ENCODE measurements around the gene FGF11. TPM values are rescaled to one million over a fixed set of nuclear protein-coding genes. Genes with fewer than 3 reads are reported as not detected.

FGF11 gene
- polyA plus RNA-seq, 1 of the 3 experiments (the other 2 are of a cell fraction): 1.9 TPM

DNA sequence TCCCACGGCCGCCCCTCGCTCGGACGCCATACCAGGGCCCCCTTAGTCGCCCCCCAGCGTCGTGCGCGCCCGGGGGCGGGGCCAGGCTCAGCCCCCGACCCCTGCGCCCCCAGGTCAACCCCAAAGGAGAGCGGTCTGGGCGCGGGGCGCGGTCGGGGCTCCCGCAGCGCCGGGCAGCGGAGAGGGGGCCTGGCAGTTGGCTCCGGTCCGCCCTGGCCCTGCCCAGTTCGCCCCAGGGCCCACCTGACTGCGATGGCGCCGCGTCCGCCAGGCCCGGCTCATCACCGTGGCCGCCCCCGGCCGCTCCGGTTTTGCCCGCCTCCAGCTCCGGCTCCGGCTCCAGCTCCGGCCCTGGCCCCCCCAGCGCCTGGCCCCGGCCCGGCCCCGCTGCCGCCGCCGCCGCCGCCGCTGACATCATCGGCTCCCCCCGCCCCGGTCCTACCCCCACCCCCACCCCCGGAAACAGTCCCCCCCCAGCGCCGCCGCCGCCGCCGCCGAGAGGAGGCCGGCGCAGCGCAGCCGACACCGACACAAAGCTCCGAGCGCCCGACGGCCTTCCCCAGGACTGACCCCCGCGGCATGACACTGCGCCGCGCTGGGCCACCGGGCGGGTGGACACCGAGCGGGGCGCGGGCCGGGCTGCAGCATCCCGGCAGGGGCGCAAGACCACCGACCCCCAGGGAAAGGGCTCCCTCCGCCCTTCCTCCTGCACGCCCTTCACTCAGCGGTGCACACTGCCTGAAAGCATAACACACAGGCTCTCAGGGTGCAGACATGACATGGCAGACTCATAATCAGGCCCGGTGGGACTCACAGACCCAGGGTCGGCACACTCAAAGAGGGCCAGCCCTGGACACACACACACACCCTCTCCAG is 40.1 kb downstream of the FGF11 start, which contains the start of gene ZBTB4:
ZBTB4 (minus strand) TSS at position 419 of the 876 bp plus-strand sequence. CDS start 12,830 bp downstream, outside the sequence.
- Histone ChIP-seq H3K9ac (peak within 1 kb of the TSS; percentile 97), H3F3A (replicated peaks; ENCODE audit: insufficient read depth) (peaks cover 22% of the 10 kb centered on the region), H2AFZ (ENCODE audit: low read depth) (peak within 1 kb of the TSS; percentile 74), H3K4me3 (ENCODE audit: low read depth in 2 of 2, low read length in 1 of 2) (peak within 1 kb of the TSS; percentile 72 to 77), H3K27ac (ENCODE audit: low read depth in 2 of 2, low read length in 1 of 2) (peak within 1 kb of the TSS; percentile 81 to 90), H3K79me2 (ENCODE audit: insufficient read depth) (peaks cover 82% of the 10 kb centered on the region), H3K4me1 (ENCODE audit: control insufficient read depth in 1 of 2, insufficient read depth in 2 of 2, low read depth in 1 of 2, low read length in 1 of 2) (peaks cover 26 to 32% of the 10 kb centered on the region in 2 experiments; a peak in 2 of 4 replicates), H3K36me3 (replicated peaks in 1 of 2; ENCODE audit: control insufficient read depth in 1 of 2, insufficient read depth in 2 of 2, low read length in 1 of 2) (no peaks in the 10 kb centered on the region), H4K20me1 (ENCODE audit: insufficient read depth) (peaks cover 39% of the 10 kb centered on the region), H3K4me2 (peak within 1 kb of the TSS; percentile 95), H3K9me2 (no peaks in the 10 kb centered on the region), H3K27me3 (ENCODE audit: insufficient read depth) (no peaks in the 10 kb centered on the region), H3K9me3 (no peaks in the 10 kb centered on the region)
- WGBS (ENCODE audit: low lambda C conversion rate): 3% methylated on average over 32 of the region's 92 CpGs
- peak; percentile 92 for DNase-seq
- CTCF ChIA-PET: interaction anchor here (0.8 to 2.1 kb wide), 6 partner anchors 15 to 81 kb away, joined by 3 to 11 read pairs (median 6); no protein-coding TSS in a partner anchor
- 0 out of 2 replicates have a peak, but pooled peaks have one; percentile 14 for TF ChIP-seq SIN3A (IDR thresholded peaks at IDR 0.05; ENCODE audit: borderline replicate concordance, low read depth, low read length)
- TF ChIP-seq, protein P1, sequence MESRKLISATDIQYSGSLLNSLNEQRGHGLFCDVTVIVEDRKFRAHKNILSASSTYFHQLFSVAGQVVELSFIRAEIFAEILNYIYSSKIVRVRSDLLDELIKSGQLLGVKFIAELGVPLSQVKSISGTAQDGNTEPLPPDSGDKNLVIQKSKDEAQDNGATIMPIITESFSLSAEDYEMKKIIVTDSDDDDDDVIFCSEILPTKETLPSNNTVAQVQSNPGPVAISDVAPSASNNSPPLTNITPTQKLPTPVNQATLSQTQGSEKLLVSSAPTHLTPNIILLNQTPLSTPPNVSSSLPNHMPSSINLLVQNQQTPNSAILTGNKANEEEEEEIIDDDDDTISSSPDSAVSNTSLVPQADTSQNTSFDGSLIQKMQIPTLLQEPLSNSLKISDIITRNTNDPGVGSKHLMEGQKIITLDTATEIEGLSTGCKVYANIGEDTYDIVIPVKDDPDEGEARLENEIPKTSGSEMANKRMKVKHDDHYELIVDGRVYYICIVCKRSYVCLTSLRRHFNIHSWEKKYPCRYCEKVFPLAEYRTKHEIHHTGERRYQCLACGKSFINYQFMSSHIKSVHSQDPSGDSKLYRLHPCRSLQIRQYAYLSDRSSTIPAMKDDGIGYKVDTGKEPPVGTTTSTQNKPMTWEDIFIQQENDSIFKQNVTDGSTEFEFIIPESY (IDR thresholded peaks at IDR 0.05; ENCODE audit: borderline replicate concordance, low read depth): no peak
- TF ChIP-seq, protein P2, sequence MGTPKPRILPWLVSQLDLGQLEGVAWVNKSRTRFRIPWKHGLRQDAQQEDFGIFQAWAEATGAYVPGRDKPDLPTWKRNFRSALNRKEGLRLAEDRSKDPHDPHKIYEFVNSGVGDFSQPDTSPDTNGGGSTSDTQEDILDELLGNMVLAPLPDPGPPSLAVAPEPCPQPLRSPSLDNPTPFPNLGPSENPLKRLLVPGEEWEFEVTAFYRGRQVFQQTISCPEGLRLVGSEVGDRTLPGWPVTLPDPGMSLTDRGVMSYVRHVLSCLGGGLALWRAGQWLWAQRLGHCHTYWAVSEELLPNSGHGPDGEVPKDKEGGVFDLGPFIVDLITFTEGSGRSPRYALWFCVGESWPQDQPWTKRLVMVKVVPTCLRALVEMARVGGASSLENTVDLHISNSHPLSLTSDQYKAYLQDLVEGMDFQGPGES (IDR thresholded peaks at IDR 0.05; ENCODE audit: low read depth, low read length): no peak
- TF ChIP-seq, protein P3, sequence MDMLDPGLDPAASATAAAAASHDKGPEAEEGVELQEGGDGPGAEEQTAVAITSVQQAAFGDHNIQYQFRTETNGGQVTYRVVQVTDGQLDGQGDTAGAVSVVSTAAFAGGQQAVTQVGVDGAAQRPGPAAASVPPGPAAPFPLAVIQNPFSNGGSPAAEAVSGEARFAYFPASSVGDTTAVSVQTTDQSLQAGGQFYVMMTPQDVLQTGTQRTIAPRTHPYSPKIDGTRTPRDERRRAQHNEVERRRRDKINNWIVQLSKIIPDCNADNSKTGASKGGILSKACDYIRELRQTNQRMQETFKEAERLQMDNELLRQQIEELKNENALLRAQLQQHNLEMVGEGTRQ (IDR thresholded peaks at IDR 0.05; ENCODE audit: borderline replicate concordance, low read depth, low read length): no peak
- TF ChIP-seq MXI1 (IDR thresholded peaks at IDR 0.05; ENCODE audit: low read depth, low read length): peak; percentile 58; the same call in 1 of the 2 replicates
- TF ChIP-seq EP300 (IDR thresholded peaks at IDR 0.05; ENCODE audit: borderline replicate concordance in 1 of 2, low read depth in 1 of 2, low read length in 1 of 2): peak in 1 of 2 experiments; percentile 36; a peak in 1 of 4 replicates
- TF ChIP-seq, protein P4, sequence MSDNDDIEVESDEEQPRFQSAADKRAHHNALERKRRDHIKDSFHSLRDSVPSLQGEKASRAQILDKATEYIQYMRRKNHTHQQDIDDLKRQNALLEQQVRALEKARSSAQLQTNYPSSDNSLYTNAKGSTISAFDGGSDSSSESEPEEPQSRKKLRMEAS (IDR thresholded peaks at IDR 0.05; ENCODE audit: low read depth): 0 out of 2 replicates have a peak, but pooled peaks have one; percentile 3
- TF ChIP-seq, protein P5, sequence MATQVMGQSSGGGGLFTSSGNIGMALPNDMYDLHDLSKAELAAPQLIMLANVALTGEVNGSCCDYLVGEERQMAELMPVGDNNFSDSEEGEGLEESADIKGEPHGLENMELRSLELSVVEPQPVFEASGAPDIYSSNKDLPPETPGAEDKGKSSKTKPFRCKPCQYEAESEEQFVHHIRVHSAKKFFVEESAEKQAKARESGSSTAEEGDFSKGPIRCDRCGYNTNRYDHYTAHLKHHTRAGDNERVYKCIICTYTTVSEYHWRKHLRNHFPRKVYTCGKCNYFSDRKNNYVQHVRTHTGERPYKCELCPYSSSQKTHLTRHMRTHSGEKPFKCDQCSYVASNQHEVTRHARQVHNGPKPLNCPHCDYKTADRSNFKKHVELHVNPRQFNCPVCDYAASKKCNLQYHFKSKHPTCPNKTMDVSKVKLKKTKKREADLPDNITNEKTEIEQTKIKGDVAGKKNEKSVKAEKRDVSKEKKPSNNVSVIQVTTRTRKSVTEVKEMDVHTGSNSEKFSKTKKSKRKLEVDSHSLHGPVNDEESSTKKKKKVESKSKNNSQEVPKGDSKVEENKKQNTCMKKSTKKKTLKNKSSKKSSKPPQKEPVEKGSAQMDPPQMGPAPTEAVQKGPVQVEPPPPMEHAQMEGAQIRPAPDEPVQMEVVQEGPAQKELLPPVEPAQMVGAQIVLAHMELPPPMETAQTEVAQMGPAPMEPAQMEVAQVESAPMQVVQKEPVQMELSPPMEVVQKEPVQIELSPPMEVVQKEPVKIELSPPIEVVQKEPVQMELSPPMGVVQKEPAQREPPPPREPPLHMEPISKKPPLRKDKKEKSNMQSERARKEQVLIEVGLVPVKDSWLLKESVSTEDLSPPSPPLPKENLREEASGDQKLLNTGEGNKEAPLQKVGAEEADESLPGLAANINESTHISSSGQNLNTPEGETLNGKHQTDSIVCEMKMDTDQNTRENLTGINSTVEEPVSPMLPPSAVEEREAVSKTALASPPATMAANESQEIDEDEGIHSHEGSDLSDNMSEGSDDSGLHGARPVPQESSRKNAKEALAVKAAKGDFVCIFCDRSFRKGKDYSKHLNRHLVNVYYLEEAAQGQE (IDR thresholded peaks at IDR 0.05; ENCODE audit: low read depth, low read length): 0 out of 2 replicates have a peak, but pooled peaks have one; percentile 7
- TF ChIP-seq NRF1 (IDR thresholded peaks at IDR 0.05; ENCODE audit: low read depth, low read length): 0 out of 2 replicates have a peak, but pooled peaks have one; percentile 21
- TF ChIP-seq YY1 (IDR thresholded peaks at IDR 0.05; ENCODE audit: low read depth): 0 out of 2 replicates have a peak, but pooled peaks have one; percentile 6
- POLR2A ChIA-PET: interaction anchor here (0.5 to 2.1 kb wide), 10 partner anchors 15 to 208 kb away, joined by 3 to 9 read pairs (median 3); partner anchors contain the start of genes CHRNB1, FGF11, MPDU1 and TMEM256

All from SK-N-SH (cell line).